ENCODE measurements around the gene TWIST2. TPM values are rescaled to one million over a fixed set of nuclear protein-coding genes. Genes with fewer than 3 reads are reported as not detected.

TWIST2 gene
- total RNA-seq, 2 experiments from 2014 or later, result not detected

DNA sequence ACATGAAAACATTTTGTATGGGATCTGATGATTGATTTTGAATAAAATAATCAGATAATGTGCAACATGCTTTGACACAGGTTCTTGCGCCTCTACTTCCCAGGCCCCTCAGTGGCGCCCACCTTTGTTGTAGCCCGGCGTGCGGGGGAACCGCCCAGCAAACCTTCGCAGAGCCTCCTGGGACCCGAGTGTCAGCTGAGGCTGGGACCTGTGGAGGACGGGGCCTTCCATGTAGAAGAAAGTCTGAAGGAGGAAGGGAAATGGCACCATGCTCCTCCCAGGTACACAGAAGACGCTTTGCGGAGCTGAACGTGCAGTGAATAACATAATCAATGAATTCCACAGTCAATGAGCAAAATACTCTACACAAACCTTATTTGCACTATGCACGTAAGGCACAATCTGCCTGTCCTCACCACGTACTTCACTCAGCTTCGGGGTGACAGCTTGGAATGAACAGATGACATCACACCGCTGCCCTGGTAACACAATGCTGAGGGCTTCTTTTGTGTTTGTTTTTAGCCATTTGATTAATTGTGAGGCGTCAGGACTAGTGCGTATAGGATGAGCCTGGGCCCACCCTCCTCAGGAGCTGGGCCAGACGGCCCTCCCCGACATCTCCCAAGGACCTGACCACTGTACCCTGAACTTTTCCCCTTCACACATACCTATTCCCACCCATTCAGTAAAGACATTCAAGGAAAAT is 78.1 kb downstream of the TWIST2 start:
- Mint-ChIP-seq H3K36me3 (no peaks in the 10 kb centered on the region), H3K9me3 (no peaks in the 10 kb centered on the region), H3K4me1 (no peaks in the 10 kb centered on the region), H3K27me3 (peaks cover 18% of the 10 kb centered on the region), H3K27ac (no peak overlapping the region), H3K4me3 (no peak overlapping the region)
- no peak for DNase-seq

DNA sequence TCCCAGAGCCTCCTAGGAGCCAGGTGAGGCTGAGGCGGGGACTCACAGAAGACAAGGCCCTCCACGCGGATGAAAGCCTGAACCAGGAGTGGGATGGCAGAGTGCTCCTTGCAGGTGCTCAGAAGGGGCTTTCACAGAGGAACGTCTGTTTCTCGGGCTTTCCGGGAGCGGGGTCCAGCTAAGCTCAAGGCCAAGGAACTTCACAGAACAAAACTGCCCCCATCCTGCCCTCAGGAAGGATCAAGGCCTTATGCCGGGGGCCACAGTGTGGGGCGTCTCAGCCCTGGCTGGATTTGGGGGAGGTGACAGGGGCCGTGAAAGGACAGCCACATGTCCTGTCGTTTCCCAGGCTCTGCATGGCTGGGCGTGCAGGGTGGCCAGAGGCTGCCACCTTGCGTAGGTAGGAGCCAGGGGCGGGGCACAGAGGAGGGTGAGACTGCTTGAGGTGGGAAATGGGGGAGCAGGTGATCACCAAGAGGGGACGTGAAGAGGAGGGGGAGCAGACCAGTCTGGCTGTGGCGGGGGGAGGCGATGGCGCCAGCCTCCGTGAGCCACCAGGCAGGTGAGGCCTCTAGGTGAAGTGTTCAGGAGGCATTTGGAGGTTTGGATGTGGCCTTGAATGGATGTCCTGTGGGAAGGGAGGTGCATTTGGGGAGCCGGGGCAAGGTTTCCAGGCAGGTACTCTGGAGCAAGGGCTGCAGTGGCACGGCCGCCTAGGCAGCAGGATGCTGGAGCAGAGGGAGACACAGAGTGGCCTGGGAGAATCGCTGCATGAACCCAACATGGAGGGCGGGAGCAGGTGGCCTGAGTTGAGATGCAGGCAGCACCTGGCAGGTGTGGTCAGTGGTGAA is 79.1 kb downstream of the TWIST2 start:
- no peaks in the 10 kb centered on the region for H3K9me3 Mint-ChIP-seq
- no peak for DNase-seq
- no peaks in the 10 kb centered on the region for H3K36me3 Mint-ChIP-seq
- H3K4me1 Mint-ChIP-seq, result no peaks in the 10 kb centered on the region
- peaks cover 25% of the 10 kb centered on the region for H3K27me3 Mint-ChIP-seq
- H3K4me3 Mint-ChIP-seq, result no peak overlapping the region
- H3K27ac Mint-ChIP-seq, result no peak overlapping the region

DNA sequence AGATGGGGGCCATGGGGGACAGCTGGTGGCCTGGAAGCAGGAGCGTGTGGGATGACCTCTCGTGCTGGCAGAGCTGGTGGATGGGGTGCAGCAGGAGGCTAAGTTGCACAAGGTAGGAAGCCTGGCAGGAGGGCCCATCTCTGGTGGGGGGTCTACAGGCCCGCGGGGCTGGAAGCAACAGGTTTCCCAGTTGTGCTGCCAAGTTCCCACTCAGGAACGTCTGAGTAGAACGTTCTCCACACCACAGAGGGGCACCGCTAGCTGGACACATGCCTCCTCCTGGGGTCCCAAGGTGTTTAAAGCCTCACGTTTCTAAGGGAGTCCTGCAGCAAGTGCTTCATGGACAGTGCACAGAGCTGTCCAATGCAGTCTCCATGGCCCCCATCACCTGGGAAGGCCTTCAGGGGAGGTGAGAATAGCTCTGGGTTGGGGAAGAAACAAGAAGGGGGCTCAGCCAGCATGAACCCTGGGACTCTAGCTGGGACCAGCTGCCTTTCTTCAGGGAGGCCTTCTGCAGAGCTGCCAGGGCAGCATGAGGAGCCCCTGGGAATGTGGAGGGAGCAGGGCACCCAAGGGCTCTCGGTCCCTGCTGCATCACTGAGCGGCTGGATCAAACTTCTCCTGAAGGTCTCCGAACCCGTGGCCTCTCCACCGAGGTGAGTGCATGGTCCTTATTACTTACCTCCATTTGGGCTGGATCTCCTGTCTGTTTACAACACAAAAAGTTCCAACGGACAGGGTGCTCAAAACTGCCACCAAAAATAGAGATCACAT is 80.0 kb downstream of the TWIST2 start:
- Mint-ChIP-seq H3K27ac (no peak overlapping the region), H3K36me3 (no peaks in the 10 kb centered on the region), H3K4me1 (no peaks in the 10 kb centered on the region), H3K9me3 (no peaks in the 10 kb centered on the region), H3K4me3 (no peak overlapping the region), H3K27me3 (peaks cover 33% of the 10 kb centered on the region)
- DNase-seq, result no peak

DNA sequence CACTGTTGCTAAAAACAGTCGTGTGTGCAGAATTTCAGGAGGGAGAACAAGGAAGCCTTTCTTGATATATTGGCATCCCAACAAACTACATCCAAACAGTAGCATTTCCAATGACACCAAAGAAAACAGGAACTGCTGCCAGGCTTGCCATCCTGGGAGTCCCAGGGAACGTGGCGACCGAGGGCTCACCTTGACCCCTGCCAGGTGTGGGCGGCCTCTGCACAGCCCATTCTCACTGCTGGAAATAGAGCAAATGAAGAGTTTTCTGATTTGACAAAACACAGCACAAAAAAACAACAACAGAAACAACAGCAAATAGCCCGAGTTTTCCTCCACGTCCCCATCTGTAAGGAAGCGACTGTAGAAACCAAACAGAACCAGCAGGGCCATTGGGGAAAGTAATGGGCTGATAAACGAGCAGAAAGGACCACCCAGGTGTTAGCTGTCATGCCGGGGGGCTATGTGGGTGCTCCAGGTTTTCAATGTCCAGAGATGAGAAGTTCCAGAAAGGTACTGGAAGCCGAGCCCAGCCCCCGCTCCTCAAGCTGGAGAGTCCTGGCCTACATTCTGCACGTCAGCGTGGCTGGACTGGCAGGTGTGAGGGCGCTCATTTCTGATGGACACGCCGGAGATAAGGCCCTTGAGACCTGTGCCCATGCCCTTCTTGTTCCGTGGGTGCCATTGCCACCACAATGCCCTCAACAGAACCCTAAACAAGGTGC is 80.8 kb downstream of the TWIST2 start:
- DNase-seq, result no peak
- Mint-ChIP-seq H3K27ac (no peak overlapping the region), H3K9me3 (no peaks in the 10 kb centered on the region), H3K27me3 (peaks cover 33% of the 10 kb centered on the region), H3K4me3 (no peak overlapping the region), H3K36me3 (no peaks in the 10 kb centered on the region), H3K4me1 (no peaks in the 10 kb centered on the region)

DNA sequence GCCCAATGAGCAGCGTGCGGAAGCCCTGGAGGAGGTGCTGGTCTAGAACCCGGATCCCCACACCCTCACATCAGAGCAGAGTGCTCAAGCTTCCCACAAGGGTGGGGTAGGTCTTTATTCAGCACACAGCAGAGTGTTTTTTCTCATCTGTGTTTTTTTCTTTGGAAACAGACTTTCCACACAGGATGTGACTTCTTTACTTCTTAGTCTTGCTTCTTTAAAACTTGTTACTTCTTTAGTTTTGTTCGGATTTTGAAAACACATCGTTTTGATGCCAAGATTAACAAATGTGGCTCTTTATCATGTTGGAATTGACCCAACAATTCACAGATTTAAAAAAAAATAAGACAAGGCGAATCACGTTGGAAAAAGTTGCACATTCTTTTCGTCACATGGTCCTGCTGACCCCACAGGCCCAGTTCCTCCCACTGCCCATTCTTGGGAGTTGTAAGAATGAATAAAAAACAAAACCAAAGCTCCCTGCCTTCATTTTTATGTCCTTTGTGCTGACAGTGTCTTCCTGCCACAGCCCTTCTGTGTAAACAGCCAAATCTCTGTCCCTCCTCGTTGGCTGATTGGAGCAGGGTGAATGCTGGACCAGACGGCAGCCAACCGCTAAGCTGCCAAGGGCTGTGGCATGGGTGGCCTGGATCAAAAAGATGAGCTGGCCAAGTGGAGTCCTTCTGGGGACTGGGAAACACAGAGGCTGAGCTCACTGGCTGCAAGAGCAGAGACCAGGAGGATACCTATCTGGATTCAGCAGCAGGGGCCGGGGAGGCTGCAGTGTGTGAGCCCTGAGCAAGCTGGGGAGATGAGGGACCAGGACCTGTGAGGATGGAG is 81.6 kb downstream of the TWIST2 start:
- no peak overlapping the region for H3K27ac Mint-ChIP-seq
- no peaks in the 10 kb centered on the region for H3K36me3 Mint-ChIP-seq
- peaks cover 33% of the 10 kb centered on the region for H3K27me3 Mint-ChIP-seq
- H3K4me3 Mint-ChIP-seq, result no peak overlapping the region
- no peak for DNase-seq
- no peaks in the 10 kb centered on the region for H3K4me1 Mint-ChIP-seq
- no peaks in the 10 kb centered on the region for H3K9me3 Mint-ChIP-seq

DNA sequence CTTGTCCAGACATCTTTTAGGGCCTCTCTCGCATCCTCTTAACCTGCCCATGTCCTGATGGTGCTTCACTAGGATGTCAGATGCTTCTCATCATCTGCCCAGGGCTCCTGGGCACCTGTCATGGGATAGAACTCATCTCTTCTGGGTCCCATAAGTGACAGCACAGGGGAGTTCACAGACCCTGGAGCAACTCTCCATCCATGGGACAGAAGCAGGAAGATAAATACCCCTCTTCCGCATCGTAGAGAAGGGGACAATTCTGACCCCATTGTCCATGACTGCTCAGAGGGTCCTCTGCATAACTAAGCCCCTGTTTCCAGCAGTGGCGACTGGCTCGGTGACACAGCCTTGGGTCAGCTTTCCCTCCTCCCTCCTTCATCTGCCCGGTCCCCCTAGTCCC is 82.3 kb downstream of the TWIST2 start:
- Mint-ChIP-seq H3K4me1 (no peaks in the 10 kb centered on the region), H3K27ac (no peak overlapping the region), H3K36me3 (no peaks in the 10 kb centered on the region), H3K27me3 (peaks cover 33% of the 10 kb centered on the region), H3K4me3 (no peak overlapping the region), H3K9me3 (no peaks in the 10 kb centered on the region)
- no peak for DNase-seq

DNA sequence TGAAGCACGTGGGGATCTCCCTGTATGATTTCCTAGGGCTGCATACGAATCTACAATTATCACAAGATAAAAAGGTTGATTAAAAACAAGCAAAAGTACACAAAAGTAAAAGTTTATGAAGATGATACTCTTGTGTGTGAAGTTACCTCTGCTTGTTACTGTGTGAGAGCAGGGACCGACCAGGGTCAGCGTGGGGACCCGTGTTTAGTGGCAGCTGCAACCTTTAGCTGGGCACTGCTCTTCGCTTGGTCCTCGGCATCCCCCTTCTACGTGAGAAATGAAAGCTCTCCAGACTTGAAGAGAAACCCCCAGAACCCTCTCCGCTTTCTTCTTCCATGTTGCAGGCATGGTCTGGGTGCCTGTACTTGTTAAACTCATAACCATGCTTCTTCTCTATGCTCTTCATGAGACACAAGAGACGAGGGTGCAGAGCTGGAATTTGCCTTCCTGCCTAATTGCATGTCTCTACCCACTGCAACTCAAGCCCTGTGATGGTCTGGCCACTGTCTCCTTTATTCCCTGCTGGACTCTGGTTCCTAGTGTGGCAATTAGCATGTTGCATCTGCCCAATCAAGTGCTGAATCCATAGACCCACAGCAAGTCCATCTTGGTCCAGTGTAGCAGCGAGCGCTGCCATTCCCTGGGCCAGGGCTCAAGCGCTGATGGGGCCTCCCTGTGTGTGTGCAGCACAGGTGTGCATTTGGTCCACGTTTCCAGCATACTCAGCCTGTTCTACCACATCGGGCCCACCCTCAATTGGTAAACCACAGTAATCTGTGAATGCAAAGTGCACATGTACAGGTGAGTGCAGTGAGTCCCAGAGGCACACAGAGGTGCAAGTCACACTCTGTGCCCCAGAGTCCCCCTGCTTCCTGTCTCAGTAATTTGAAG is 88.5 kb downstream of the TWIST2 start:
- H3K27ac Mint-ChIP-seq, result no peak overlapping the region

DNA sequence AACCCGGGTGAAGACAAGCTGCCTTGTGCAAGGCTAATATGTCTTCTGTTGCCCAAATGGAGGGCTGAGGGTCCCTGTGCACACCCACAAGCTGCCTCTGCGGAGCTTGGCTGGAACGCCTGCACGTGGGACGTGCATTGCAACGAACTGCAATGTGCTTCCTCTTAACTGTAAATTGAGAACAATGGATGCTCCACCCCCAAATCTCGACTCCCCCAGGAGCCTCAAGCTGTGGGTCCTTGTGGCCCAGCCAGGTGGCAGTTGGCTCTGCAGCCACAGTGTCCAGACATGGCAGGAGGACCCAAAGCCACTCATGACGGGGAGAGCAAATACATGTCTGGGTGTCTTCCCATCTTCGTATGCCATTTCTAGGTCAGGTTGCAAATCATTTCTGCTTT is 90.1 kb downstream of the TWIST2 start:
- Mint-ChIP-seq H3K9me3 (no peaks in the 10 kb centered on the region), H3K27ac (no peak overlapping the region), H3K36me3 (no peaks in the 10 kb centered on the region), H3K4me3 (no peak overlapping the region), H3K27me3 (no peaks in the 10 kb centered on the region), H3K4me1 (no peaks in the 10 kb centered on the region)
- DNase-seq, result no peak

More for the DNA sequence above, 88.5 kb downstream of the TWIST2 start:
- peaks cover 14% of the 10 kb centered on the region for H3K27me3 Mint-ChIP-seq
- no peaks in the 10 kb centered on the region for H3K36me3 Mint-ChIP-seq
- no peaks in the 10 kb centered on the region for H3K4me1 Mint-ChIP-seq
- no peak for DNase-seq
- no peaks in the 10 kb centered on the region for H3K9me3 Mint-ChIP-seq
- H3K4me3 Mint-ChIP-seq, result no peak overlapping the region

DNA sequence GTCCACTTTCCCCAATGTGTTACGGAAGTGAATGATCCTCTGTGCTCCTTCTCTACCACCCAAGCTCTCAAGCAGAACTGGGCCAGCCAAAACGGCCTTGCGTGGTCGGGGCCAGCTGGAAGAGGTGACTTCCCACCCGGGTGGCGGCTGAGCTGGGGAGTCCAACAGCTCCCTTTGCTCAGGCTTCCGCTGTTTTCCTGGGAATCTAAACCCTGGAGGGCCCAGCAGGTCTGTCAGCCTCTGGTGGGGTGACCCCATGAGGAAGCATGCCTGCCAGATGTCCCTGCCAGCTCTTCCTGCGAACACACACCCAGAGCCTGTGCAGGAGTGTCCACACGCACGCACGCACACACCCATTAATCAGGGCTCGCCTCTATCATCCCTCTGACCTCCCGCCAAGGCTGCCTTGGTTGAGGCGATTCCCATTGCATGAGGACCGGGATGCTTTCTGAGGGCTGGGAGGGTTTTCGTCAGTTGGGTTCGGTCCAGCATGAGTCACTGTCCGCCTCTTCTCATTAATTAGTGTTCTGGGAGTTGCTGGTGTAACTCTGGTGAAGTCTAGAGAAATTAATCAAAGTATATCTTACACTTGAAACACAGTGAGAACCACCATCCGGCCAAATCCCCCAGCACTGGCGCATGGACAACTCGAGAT is 90.6 kb downstream of the TWIST2 start:
- H3K4me3 Mint-ChIP-seq, result no peak overlapping the region
- H3K27ac Mint-ChIP-seq, result no peak overlapping the region

DNA sequence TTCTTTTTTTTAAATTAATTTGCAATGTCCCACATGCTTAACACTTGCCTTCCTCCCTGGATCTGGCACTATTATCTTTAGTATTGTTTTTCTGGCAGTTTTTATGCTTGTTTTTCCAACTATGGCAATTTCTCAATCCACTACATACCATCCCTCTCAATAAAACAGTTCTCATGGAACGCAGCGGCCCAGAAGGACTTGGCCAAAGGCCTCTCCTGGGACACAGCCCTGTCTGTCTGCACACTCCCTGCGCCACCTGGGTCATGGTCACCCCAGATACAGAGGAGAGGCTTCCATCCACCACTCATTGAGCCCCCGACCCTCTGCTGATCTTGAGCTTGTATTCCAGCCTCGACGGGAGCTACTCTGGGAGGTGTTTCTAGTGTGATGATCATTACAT is 91.2 kb downstream of the TWIST2 start:
- Mint-ChIP-seq H3K9me3 (no peaks in the 10 kb centered on the region), H3K4me3 (no peak overlapping the region), H3K27ac (no peak overlapping the region), H3K36me3 (no peaks in the 10 kb centered on the region), H3K27me3 (no peaks in the 10 kb centered on the region), H3K4me1 (no peaks in the 10 kb centered on the region)
- DNase-seq, result no peak

More for the DNA sequence above, 90.6 kb downstream of the TWIST2 start:
- H3K9me3 Mint-ChIP-seq, result no peaks in the 10 kb centered on the region
- no peaks in the 10 kb centered on the region for H3K36me3 Mint-ChIP-seq
- H3K4me1 Mint-ChIP-seq, result no peaks in the 10 kb centered on the region
- DNase-seq, result no peak
- H3K27me3 Mint-ChIP-seq, result no peaks in the 10 kb centered on the region

DNA sequence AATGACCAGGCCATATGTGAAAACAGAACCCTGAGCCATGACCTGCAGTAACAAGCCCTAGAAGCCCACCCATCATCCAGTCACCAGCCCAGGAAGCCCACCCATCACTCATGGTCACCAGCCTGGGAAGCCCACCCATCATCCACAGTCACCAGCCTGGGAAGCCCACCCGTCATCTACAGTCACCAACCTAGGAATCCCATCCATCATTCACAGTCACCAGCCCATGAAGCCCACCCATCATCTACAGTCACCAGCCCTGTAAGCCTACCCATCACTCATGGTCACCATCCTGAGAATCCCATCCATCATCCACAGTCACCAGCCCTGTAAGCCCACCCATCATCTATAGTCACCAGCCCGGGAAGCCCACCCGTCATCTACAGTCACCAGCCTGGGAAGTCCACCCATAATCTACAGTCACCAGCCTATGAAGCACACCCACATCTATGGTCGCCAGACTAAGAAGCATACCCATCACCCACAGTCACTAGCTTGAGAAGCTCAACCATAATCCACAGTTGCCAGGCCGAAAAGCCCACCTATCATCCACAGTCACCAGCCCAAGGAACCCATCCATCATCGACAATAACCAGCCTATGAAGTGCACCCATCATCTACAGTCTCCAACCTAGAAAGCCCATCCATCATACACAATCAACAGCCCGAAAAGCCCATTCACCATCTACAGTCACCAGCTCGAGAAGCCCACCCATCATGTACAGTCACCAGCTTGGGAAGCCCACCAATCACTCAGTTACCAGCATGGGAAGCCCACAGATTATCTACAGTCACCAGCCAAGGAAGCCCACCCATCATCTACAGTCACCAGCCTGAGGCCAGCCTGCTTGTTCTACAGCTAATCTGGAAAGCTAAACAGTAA is 91.9 kb downstream of the TWIST2 start:
- Mint-ChIP-seq H3K27me3 (no peaks in the 10 kb centered on the region), H3K27ac (no peak overlapping the region), H3K4me3 (no peak overlapping the region), H3K4me1 (no peaks in the 10 kb centered on the region), H3K36me3 (no peaks in the 10 kb centered on the region), H3K9me3 (no peaks in the 10 kb centered on the region)
- DNase-seq, result no peak

DNA sequence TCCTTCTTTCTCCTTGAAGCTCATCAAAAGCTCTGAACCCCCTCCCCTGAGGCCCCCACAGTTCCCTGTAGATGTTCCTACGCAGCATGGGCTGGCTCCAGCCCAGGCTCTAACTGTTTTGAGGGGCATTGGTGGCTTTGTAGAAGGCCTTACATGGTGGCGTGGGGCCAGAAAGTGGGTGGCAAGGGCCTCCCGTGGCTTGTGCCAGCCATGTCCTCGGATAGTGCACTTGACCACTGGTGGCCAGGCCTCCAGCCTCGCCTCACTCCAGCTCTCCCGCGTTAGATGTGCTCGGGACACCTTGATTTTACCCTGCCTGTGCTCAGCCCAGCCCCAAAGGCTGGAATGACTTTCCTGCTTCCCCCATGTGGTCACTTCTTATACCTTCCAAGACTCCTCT is 92.9 kb downstream of the TWIST2 start:
- no peak overlapping the region for H3K27ac Mint-ChIP-seq
- no peaks in the 10 kb centered on the region for H3K36me3 Mint-ChIP-seq
- H3K4me3 Mint-ChIP-seq, result no peak overlapping the region
- no peaks in the 10 kb centered on the region for H3K27me3 Mint-ChIP-seq
- no peaks in the 10 kb centered on the region for H3K4me1 Mint-ChIP-seq
- no peak for DNase-seq
- H3K9me3 Mint-ChIP-seq, result no peaks in the 10 kb centered on the region
